HT-29 (cell line): ENCODE data around the gene LRRC45. TPM values are rescaled to one million over a fixed set of nuclear protein-coding genes. Genes with fewer than 3 reads are reported as not detected.

Source experiments
- total RNA-seq: library from RNA; depleted of rRNA; stranded (reverse); fragments of >200 nt; shearing (Covaris generic); gene quantifications from 2 replicates; pipeline ENCODE4 v1.2.3, GENCODE V29; 2014; rRNA removed

Gene LRRC45
- total RNA-seq, 1 experiment from 2014 or later: 88.4 TPM

Other genes with a start within 250 kb of the LRRC45 start
- gene GCGR, start 219.2 kb upstream of the LRRC45 start, total RNA-seq: 0.71 and 2.2 TPM in 2 replicates
- gene MCRIP1, start 190.0 kb upstream of the LRRC45 start, total RNA-seq: 159 and 160 TPM in 2 replicates
- gene PPP1R27, start 188.3 kb upstream of the LRRC45 start, total RNA-seq: 2.4 and 3.0 TPM in 2 replicates
- gene P4HB, start 162.8 kb upstream of the LRRC45 start, total RNA-seq: 1,172 and 1,253 TPM in 2 replicates
- 312 and 331 TPM in 2 replicates for gene ARHGDIA, start 152.0 kb upstream of the LRRC45 start, total RNA-seq
- gene ALYREF, start 131.7 kb upstream of the LRRC45 start, total RNA-seq: 482 and 502 TPM in 2 replicates
- gene ANAPC11, start 131.6 kb upstream of the LRRC45 start, total RNA-seq: 222 and 256 TPM in 2 replicates
- 2.4 and 3.2 TPM in 2 replicates for gene NPB, start 121.1 kb upstream of the LRRC45 start, total RNA-seq
- 163 and 167 TPM in 2 replicates for gene PCYT2, start 111.9 kb upstream of the LRRC45 start, total RNA-seq
- gene SIRT7, start 105.1 kb upstream of the LRRC45 start, total RNA-seq: 101 and 121 TPM in 2 replicates
- gene MAFG, start 95.6 kb upstream of the LRRC45 start, total RNA-seq: 42.8 and 45.5 TPM in 2 replicates
- gene PYCR1, start 86.0 kb upstream of the LRRC45 start, total RNA-seq: 255 and 273 TPM in 2 replicates
- not detected in 2 replicates for gene MYADML2, start 76.1 kb upstream of the LRRC45 start, total RNA-seq
- gene NOTUM, start 62.1 kb upstream of the LRRC45 start, total RNA-seq: 1.3 and 2.0 TPM in 2 replicates
- gene ASPSCR1, start 45.7 kb upstream of the LRRC45 start, total RNA-seq: 66.6 and 85.0 TPM in 2 replicates
- 297 and 339 TPM in 2 replicates for gene CENPX, start 427 bp upstream of the LRRC45 start, total RNA-seq
- 68.7 and 71.3 TPM in 2 replicates for gene RAC3, start 8.4 kb downstream of the LRRC45 start, total RNA-seq
- 167 and 221 TPM in 2 replicates for gene DCXR, start 14.4 kb downstream of the LRRC45 start, total RNA-seq
- gene RFNG, start 28.5 kb downstream of the LRRC45 start, total RNA-seq: 49.5 and 52.6 TPM in 2 replicates
- 281 and 295 TPM in 2 replicates for gene GPS1, start 28.6 kb downstream of the LRRC45 start, total RNA-seq
- 320 and 339 TPM in 2 replicates for gene DUS1L, start 42.5 kb downstream of the LRRC45 start, total RNA-seq
- gene FASN, start 74.9 kb downstream of the LRRC45 start, total RNA-seq: 477 and 592 TPM in 2 replicates
- 47.6 and 48.2 TPM in 2 replicates for gene CCDC57, start 189.5 kb downstream of the LRRC45 start, total RNA-seq
- gene SLC16A3, start 205.7 kb downstream of the LRRC45 start, total RNA-seq: 132 and 156 TPM in 2 replicates